Thyroid gland (tissue), 4 donors: ENCODE results near the gene MAGED1. TPM values are rescaled to one million over a fixed set of nuclear protein-coding genes. Genes with fewer than 3 reads are reported as not detected.

ENCODE experiments used
- DNase-seq, 2 donors: peaks; one replicate each; pipeline ENCODE4 v3.0.0-alpha.2; 2019
- H3K27ac ChIP-seq, 3 donors: fragments of 200-600 bp; sonication (generic); 1 replicate in 2 of 3; 2 replicates in 1 of 3; pipeline ENCODE4 v1.5.1; 2016 to 2019; ENCODE audit warnings: mild to moderate bottlenecking in 1 of 3, moderate library complexity in 1 of 3
- H3K27me3 ChIP-seq: fragments of 200-600 bp; sonication (generic); one replicate; pipeline ENCODE4 v1.5.1; 2019
- H3K36me3 ChIP-seq, 2 donors: fragments of 200-600 bp; sonication (generic); one replicate each; pipeline ENCODE4 v1.5.1; 2016 to 2019
- H3K4me1 ChIP-seq, 2 donors: fragments of 200-600 bp; sonication (generic); one replicate each; pipeline ENCODE4 v1.5.1; 2017 to 2019
- H3K4me3 ChIP-seq, 3 donors: fragments of 200-600 bp; sonication (generic); replicated peaks in 1 of 3; 1 replicate in 2 of 3; 2 replicates in 1 of 3; pipeline ENCODE4 v1.5.1; 2016; ENCODE audit warnings: mild to moderate bottlenecking in 1 of 3
- H3K9me3 ChIP-seq: fragments of 200-600 bp; sonication (generic); one replicate; pipeline ENCODE4 v1.5.1; 2017
- CTCF ChIP-seq, 6 experiments: fragments of 200-600 bp in 3 of 6; fragments of 450-650 bp in 3 of 6; sonication (generic) in 3 of 6; IDR thresholded peaks; one replicate each; pipeline ENCODE4 v1.5.1; 2016 to 2019; ENCODE audit warnings: antibody characterized with exemption in 6 of 6, mild to moderate bottlenecking in 2 of 6, inconsistent platforms in 1 of 6, moderate library complexity in 1 of 6
- POLR2A ChIP-seq, 2 donors: fragments of 450-650 bp; IDR thresholded peaks; one replicate each; pipeline ENCODE4 v1.6.1; 2017; ENCODE audit warnings: antibody characterized with exemption in 2 of 2, mild to moderate bottlenecking in 2 of 2, moderate library complexity in 1 of 2
- WGBS, 2 donors: methylation state at CpG; one replicate each; pipeline ENCODE4 v1.1.5; 2017; 5-methylcytosine and 5-hydroxymethylcytosine counted together
- intact Hi-C: fragments of 100-400 bp; cut with DNase I; formaldehyde crosslinking; loops from one replicate; pipeline ENCODE4 v1.15.1; 2023
- total RNA-seq, 4 donors: library from RNA; depleted of rRNA; stranded (reverse); fragments of >200 nt; gene quantifications; one replicate each; pipeline ENCODE4 v1.2.3, GENCODE V29; 2016

MAGED1 gene
- total RNA-seq, 4 donors from 2014 or later = 83.7 to 277 (median 201) TPM

- H3K4me1 ChIP-seq = no peaks in the 10 kb centered on the region
- intact Hi-C loops = no loop called here
- WGBS, 2 donors = 64 to 71% methylated on average over 1 of the region's 1 CpG
- H3K4me3 ChIP-seq = no peak overlapping the region
- no peak overlapping the region for H3K27ac ChIP-seq
- no peaks in the 10 kb centered on the region for H3K36me3 ChIP-seq
- H3K27me3 ChIP-seq = no peaks in the 10 kb centered on the region
- H3K9me3 ChIP-seq = no peaks in the 10 kb centered on the region
- TF ChIP-seq CTCF (IDR thresholded peaks at IDR 0.05) (no peak), POLR2A (IDR thresholded peaks at IDR 0.05) (no peak)
- no peak for DNase-seq
Measured at GRCh38 chrX:51853251-51853650, 40.2 kb upstream of the MAGED1 start.

GRCh38 chrX:51855698-51856097, 37.7 kb upstream of the MAGED1 start:
- intact Hi-C loops = no loop called here
- WGBS, 2 donors = 95 to 99% methylated on average over 8 of the region's 8 CpGs
- H3K27me3 ChIP-seq = no peaks in the 10 kb centered on the region

GRCh38 chrX:51857159-51857733, 36.2 kb upstream of the MAGED1 start:
- DNase-seq = no peak
- no peak for TF ChIP-seq POLR2A (IDR thresholded peaks at IDR 0.05)
- TF ChIP-seq CTCF (IDR thresholded peaks at IDR 0.05) = no peak
- intact Hi-C loops = no loop called here
- Histone ChIP-seq H3K4me3 (no peak overlapping the region), H3K4me1 (no peaks in the 10 kb centered on the region), H3K27me3 (no peaks in the 10 kb centered on the region), H3K27ac (no peak overlapping the region), H3K36me3 (no peaks in the 10 kb centered on the region), H3K9me3 (no peaks in the 10 kb centered on the region)
- 92 to 100% methylated on average over 1 of the region's 1 CpG for WGBS, 2 donors

More at GRCh38 chrX:51855698-51856097, 37.7 kb upstream of the MAGED1 start:
- Histone ChIP-seq H3K4me3 (no peak overlapping the region), H3K36me3 (no peaks in the 10 kb centered on the region), H3K4me1 (no peaks in the 10 kb centered on the region), H3K9me3 (no peaks in the 10 kb centered on the region), H3K27ac (no peak overlapping the region)
- DNase-seq = no peak
- TF ChIP-seq POLR2A (IDR thresholded peaks at IDR 0.05) = no peak
- TF ChIP-seq CTCF (IDR thresholded peaks at IDR 0.05) = no peak

DNA sequence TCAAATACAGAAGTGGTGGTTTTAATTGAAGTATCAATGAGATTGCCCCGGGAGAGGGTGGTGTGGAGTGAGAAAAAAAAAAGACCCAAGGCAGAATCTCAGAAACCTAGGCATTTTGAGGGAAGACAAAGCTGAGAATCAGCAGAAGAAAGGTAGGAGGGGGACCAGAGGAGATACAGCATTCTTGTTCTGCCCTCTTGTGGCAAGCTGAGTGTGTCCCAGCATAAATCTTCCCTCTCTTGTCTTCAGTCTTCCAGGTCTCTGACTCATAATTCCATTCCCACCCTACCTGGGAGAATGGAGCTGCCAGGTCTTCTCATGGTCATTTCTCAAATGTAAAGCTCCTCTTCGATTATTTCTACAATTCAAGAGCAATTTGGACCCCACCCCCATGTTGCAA, 32.7 kb upstream of the MAGED1 start:
- no peaks in the 10 kb centered on the region for H3K36me3 ChIP-seq

More for the DNA sequence above, 32.7 kb upstream of the MAGED1 start:
- Histone ChIP-seq H3K27ac (no peak overlapping the region), H3K9me3 (no peaks in the 10 kb centered on the region), H3K4me1 (no peaks in the 10 kb centered on the region), H3K4me3 (no peak overlapping the region), H3K27me3 (no peaks in the 10 kb centered on the region)
- DNase-seq = no peak
- peak in 2 of 6 experiments; percentile 25 to 36 for TF ChIP-seq CTCF (IDR thresholded peaks at IDR 0.05)
- no peak for TF ChIP-seq POLR2A (IDR thresholded peaks at IDR 0.05)
- 10 to 19% methylated on average over 2 of the region's 2 CpGs for whole genome bisulfite sequencing, 2 donors
- intact Hi-C loops = no loop called here
